CD4-positive, alpha-beta T cell (primary cell): ENCODE data around the gene ERP29. TPM values are rescaled to one million over a fixed set of nuclear protein-coding genes. Genes with fewer than 3 reads are reported as not detected.

Experiments used
- ATAC-seq: fragments of 200-7000 bp; cut with Tn5 transposase; one replicate; pipeline ENCODE4 v1.10.0; 2022; ENCODE audit warnings: mild to moderate bottlenecking; ENCODE audit not compliant: poor library complexity
- CTCF ChIA-PET: fragments of 350-600 bp; sonication (Branson Sonifier 250); formaldehyde crosslinking; loops from one replicate; lab custom pipeline; 2021; ENCODE audit warnings: antibody characterized with exemption, inconsistent platforms; lab: Charles Lee
- POLR2A ChIA-PET: fragments of 350-600 bp; sonication (Branson Sonifier 250); formaldehyde crosslinking; loops from one replicate; lab custom pipeline; 2021; ENCODE audit warnings: antibody characterized with exemption, inconsistent platforms; lab: Charles Lee
- DNase-seq, 14 experiments: peaks; one replicate each; pipeline ENCODE4 v3.0.0-alpha.2; 2013 to 2020; ENCODE audit warnings: mixed read lengths in 2 of 14
- H3K27ac ChIP-seq, 2 donors: one replicate each; pipeline versions ENCODE4 v1.5.1 to v1.7.0; 2013; ENCODE audit warnings: low read length in 2 of 2, low read depth in 1 of 2, mild to moderate bottlenecking in 1 of 2
- H3K27me3 ChIP-seq, 2 experiments: 1 replicate in 1 of 2; 2 replicates in 1 of 2; pipeline versions ENCODE4 v1.6.1 to v1.7.0; 2013; ENCODE audit warnings: low read length in 2 of 2, control low read depth in 1 of 2, mild to moderate bottlenecking in 1 of 2, moderate library complexity in 1 of 2; ENCODE audit not compliant: insufficient read depth in 2 of 2, control insufficient read depth in 1 of 2
- H3K36me3 ChIP-seq: one replicate; pipeline ENCODE4 v1.6.1; 2013; ENCODE audit warnings: low read length, control low read depth; ENCODE audit not compliant: insufficient read depth
- H3K4me1 ChIP-seq: one replicate; pipeline ENCODE4 v1.6.1; 2013; ENCODE audit warnings: low read length, control low read depth; ENCODE audit not compliant: insufficient read depth
- H3K4me3 ChIP-seq: one replicate; pipeline ENCODE4 v1.5.1; 2013; ENCODE audit warnings: mild to moderate bottlenecking, low read length, moderate library complexity
- H3K9me3 ChIP-seq, 2 experiments: 1 replicate in 1 of 2; 2 replicates in 1 of 2; pipeline versions ENCODE4 v1.6.1 to v1.7.0; 2013; ENCODE audit warnings: low read length in 2 of 2, mild to moderate bottlenecking in 2 of 2, control low read depth in 1 of 2, moderate library complexity in 1 of 2; ENCODE audit not compliant: control insufficient read depth in 1 of 2, insufficient read depth in 1 of 2
- H3K27ac Mint-ChIP-seq: one replicate; pipeline ENCODE4 v1.8.0; 2020; ENCODE audit warnings: mixed read lengths
- H3K27me3 Mint-ChIP-seq: one replicate; pipeline ENCODE4 v1.8.0; 2021; ENCODE audit warnings: mixed read lengths
- H3K36me3 Mint-ChIP-seq: one replicate; pipeline ENCODE4 v1.8.0; 2021; ENCODE audit warnings: low read depth, mixed read lengths
- H3K4me1 Mint-ChIP-seq: one replicate; pipeline ENCODE4 v1.8.0; 2021; ENCODE audit warnings: low read depth, mixed read lengths
- H3K4me3 Mint-ChIP-seq: one replicate; pipeline ENCODE4 v1.8.0; 2020; ENCODE audit warnings: mild to moderate bottlenecking, mixed read lengths
- H3K9me3 Mint-ChIP-seq: one replicate; pipeline ENCODE4 v1.8.0; 2020; ENCODE audit warnings: mixed read lengths
- intact Hi-C, 2 experiments: fragments of 100-400 bp; cut with DNase I in 1 of 2; cut with micrococcal nuclease in 1 of 2; formaldehyde crosslinking; loops; one replicate each; pipeline versions ENCODE4 v1.15.1 to v1.9.0; 2023 to 2025; cut with DNase I, micrococcal nuclease
- total RNA-seq, 174 experiments: library from RNA in 2 of 174; stranded (reverse) in 2 of 174; gene quantifications; one replicate each; pipeline ENCODE4 v1.2.3 and lab custom pipeline; 2021 to 2026
- TF ChIP-seq, protein P1 (sequence below): fragments of 200-600 bp; IDR thresholded peaks from one replicate; pipeline ENCODE4 v1.8.0; 2022; ENCODE audit warnings: antibody characterized with exemption, mild to moderate bottlenecking

ERP29 gene
- total RNA-seq, 2 experiments from 2014 or later: 109 to 117 TPM

DNA sequence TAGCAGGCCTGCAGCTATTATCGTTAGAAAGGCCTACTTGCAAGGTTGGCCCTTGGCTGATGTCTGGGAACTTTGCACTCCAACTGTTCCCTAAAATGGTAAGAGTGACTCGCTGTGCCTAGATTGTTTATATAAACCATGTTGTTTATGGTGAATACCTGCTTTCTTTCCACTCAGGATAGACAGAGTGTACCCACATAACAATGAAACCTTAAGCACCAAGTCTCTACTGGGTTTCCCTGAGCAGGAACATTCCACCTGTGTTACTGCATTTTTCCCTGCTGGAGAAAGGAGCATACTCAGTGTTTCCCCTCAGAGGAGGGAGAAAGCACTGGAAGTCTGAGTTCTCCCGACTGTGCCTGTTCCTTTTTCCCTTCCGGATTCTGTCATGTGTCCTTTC lies 32.8 kb downstream of the ERP29 start:
- Mint-ChIP-seq H3K4me3 (no peak overlapping the region), H3K27ac (no peak overlapping the region), H3K9me3 (no peaks in the 10 kb centered on the region), H3K27me3 (no peaks in the 10 kb centered on the region), H3K4me1 (no peaks in the 10 kb centered on the region), H3K36me3 (peaks cover 82% of the 10 kb centered on the region)
- Histone ChIP-seq H3K36me3 (peaks cover 86% of the 10 kb centered on the region), H3K27ac (no peak overlapping the region), H3K4me3 (no peak overlapping the region), H3K9me3 (no peaks in the 10 kb centered on the region), H3K27me3 (no peaks in the 10 kb centered on the region), H3K4me1 (no peaks in the 10 kb centered on the region)
- no peak for DNase-seq
- TF ChIP-seq, protein P1, sequence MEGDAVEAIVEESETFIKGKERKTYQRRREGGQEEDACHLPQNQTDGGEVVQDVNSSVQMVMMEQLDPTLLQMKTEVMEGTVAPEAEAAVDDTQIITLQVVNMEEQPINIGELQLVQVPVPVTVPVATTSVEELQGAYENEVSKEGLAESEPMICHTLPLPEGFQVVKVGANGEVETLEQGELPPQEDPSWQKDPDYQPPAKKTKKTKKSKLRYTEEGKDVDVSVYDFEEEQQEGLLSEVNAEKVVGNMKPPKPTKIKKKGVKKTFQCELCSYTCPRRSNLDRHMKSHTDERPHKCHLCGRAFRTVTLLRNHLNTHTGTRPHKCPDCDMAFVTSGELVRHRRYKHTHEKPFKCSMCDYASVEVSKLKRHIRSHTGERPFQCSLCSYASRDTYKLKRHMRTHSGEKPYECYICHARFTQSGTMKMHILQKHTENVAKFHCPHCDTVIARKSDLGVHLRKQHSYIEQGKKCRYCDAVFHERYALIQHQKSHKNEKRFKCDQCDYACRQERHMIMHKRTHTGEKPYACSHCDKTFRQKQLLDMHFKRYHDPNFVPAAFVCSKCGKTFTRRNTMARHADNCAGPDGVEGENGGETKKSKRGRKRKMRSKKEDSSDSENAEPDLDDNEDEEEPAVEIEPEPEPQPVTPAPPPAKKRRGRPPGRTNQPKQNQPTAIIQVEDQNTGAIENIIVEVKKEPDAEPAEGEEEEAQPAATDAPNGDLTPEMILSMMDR: no peak
- POLR2A ChIA-PET: no interaction called here
- ATAC-seq: no peak
- intact Hi-C loops: loop anchor here in 1 of 2 experiments (5.0 kb wide), 1 partner anchor 41 kb away; no protein-coding TSS in a partner anchor
- CTCF ChIA-PET: no interaction called here

DNA sequence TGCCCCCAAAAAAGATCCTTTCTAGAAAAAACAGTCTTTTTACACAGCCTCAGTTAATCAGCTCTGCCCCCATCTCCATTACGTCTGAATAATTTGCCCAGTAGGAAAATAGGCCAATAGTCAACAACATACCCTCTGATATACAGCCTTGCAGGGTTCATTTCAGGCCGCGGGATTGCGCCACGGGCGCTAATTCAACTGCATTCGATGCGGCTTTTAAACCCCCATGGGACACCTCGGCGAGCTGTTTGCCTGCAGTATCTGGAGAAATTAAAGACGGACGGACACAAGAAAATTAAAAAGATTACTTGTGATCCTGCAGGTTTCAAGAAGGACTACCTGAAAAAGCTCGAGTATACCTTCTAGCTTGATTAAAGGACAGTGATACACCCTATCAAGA lies 36.1 kb downstream of the ERP29 start:
- Mint-ChIP-seq H3K27ac (no peak overlapping the region), H3K4me3 (no peak overlapping the region), H3K36me3 (peaks cover 84% of the 10 kb centered on the region), H3K9me3 (no peaks in the 10 kb centered on the region), H3K27me3 (no peaks in the 10 kb centered on the region), H3K4me1 (no peaks in the 10 kb centered on the region)
- intact Hi-C loops: loop anchor here in 1 of 2 experiments (5.0 kb wide), 1 partner anchor 38 kb away; no protein-coding TSS in a partner anchor
- ATAC-seq (no peak), DNase-seq (no peak)
- H3K27ac ChIP-seq: no peak overlapping the region
- peaks cover 88% of the 10 kb centered on the region for H3K36me3 ChIP-seq
- H3K4me3 ChIP-seq: no peak overlapping the region
- no peaks in the 10 kb centered on the region for H3K4me1 ChIP-seq
- CTCF ChIA-PET: interaction anchor here (0.6 to 1.7 kb wide), 3 partner anchors 104 to 202 kb away, joined by 3 to 4 read pairs (median 3); no protein-coding TSS in a partner anchor
- H3K27me3 ChIP-seq: no peaks in the 10 kb centered on the region
- TF ChIP-seq, protein P1: no peak
- POLR2A ChIA-PET: no interaction called here
- H3K9me3 ChIP-seq: no peaks in the 10 kb centered on the region

DNA sequence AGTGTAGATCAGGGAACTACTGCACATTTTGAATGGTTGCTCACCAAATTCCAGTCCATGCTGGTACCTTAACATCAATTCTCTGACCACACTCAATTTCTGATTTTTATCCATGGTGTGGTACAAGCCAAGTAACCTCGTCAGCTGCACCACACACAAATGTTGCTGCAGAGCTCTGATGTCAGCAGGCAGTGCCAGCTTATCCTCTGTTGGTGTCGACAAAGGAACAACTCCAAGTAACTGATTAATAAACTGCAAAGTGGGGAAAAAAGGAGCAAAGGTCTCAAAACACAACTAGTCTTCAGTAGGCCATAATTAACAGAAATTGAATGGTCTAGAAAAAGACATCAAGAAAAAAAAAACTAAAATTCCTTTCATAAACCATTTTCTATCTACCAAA lies 47.9 kb downstream of the ERP29 start:
- peaks cover 58% of the 10 kb centered on the region for H3K36me3 ChIP-seq

More for the DNA sequence above, 47.9 kb downstream of the ERP29 start:
- no peak overlapping the region for H3K27ac Mint-ChIP-seq
- no peaks in the 10 kb centered on the region for H3K27me3 ChIP-seq
- no peaks in the 10 kb centered on the region for H3K4me1 Mint-ChIP-seq
- no peak overlapping the region for H3K27ac ChIP-seq
- H3K4me3 ChIP-seq: no peak overlapping the region
- peaks cover 74% of the 10 kb centered on the region for H3K36me3 Mint-ChIP-seq
- CTCF ChIA-PET: interaction anchor here (0.8 kb wide), 1 partner anchor 393 kb away, joined by 4 read pairs; no protein-coding TSS in a partner anchor
- ATAC-seq (no peak), DNase-seq (no peak)
- POLR2A ChIA-PET: no interaction called here
- no peak overlapping the region for H3K4me3 Mint-ChIP-seq
- H3K4me1 ChIP-seq: no peaks in the 10 kb centered on the region
- no peaks in the 10 kb centered on the region for H3K9me3 ChIP-seq
- H3K27me3 Mint-ChIP-seq: no peaks in the 10 kb centered on the region
- intact Hi-C loops: no loop called here
- TF ChIP-seq, protein P1: no peak
- H3K9me3 Mint-ChIP-seq: no peaks in the 10 kb centered on the region
